Measurements from ENCODE around the gene TOR4A.

TOR4A gene

GRCh38 chr9:137295238-137295811 is 17.8 kb downstream of the TOR4A start:
- DNase-seq (ENCODE audit: low spot score) = no peak

- no peak for DNase-seq (ENCODE audit: low spot score)
Measured at GRCh38 chr9:137295849-137296669, 18.5 kb downstream of the TOR4A start.

GRCh38 chr9:137296670-137297664 is 19.4 kb downstream of the TOR4A start:
- DNase-seq (ENCODE audit: low spot score) = no peak

- DNase-seq (ENCODE audit: low spot score) = no peak
Measured at GRCh38 chr9:137297966-137298365, 20.4 kb downstream of the TOR4A start.

- DNase-seq (ENCODE audit: low spot score) = no peak
Measured at GRCh38 chr9:137298401-137299202, 21.1 kb downstream of the TOR4A start.

GRCh38 chr9:137299203-137299565 is 21.7 kb downstream of the TOR4A start:
- DNase-seq (ENCODE audit: low spot score) = no peak

GRCh38 chr9:137299938-137300337 is 22.4 kb downstream of the TOR4A start:
- peak; percentile 67 for DNase-seq (ENCODE audit: low spot score)

GRCh38 chr9:137300567-137301080 is 23.1 kb downstream of the TOR4A start:
- no peak for DNase-seq (ENCODE audit: low spot score)

GRCh38 chr9:137301081-137301947 is 23.8 kb downstream of the TOR4A start:
- no peak for DNase-seq (ENCODE audit: low spot score)

GRCh38 chr9:137302118-137302448 is 24.6 kb downstream of the TOR4A start, which contains the start of gene NRARP:
TSS of gene NRARP (minus strand) at chr9:137302271. CDS start at chr9:137301928, 343 bp downstream.
- peak; percentile 84 for DNase-seq (ENCODE audit: low spot score)

- no peak for DNase-seq (ENCODE audit: low spot score)
Measured at GRCh38 chr9:137302449-137303150, 25.1 kb downstream of the TOR4A start.

GRCh38 chr9:137303151-137303892 is 25.8 kb downstream of the TOR4A start:
- no peak for DNase-seq (ENCODE audit: low spot score)

- DNase-seq (ENCODE audit: low spot score) = no peak
Measured at GRCh38 chr9:137303893-137304382, 26.4 kb downstream of the TOR4A start.

GRCh38 chr9:137304383-137305059 is 27.0 kb downstream of the TOR4A start:
- no peak for DNase-seq (ENCODE audit: low spot score)

GRCh38 chr9:137305060-137305797 is 27.7 kb downstream of the TOR4A start:
- DNase-seq (ENCODE audit: low spot score) = no peak

- DNase-seq (ENCODE audit: low spot score) = no peak
Measured at GRCh38 chr9:137305798-137306065, 28.2 kb downstream of the TOR4A start.

GRCh38 chr9:137306066-137306849 is 28.7 kb downstream of the TOR4A start:
- DNase-seq (ENCODE audit: low spot score) = no peak
